ENCODE measurements around the gene CABP1.
"Not testable (repeated sequence)": the region's sequence is repeated elsewhere in the genome, so short reads cannot be mapped to it uniquely, and the experiment has no call there.

Gene CABP1

GRCh38 chr12:120639771-120640721, at the start of gene CABP1:
CABP1 (plus strand) TSS chr12:120640626; CDS start chr12:120640686, 60 bp downstream.
- H3K4me1 ChIP-seq (ENCODE audit: control insufficient read depth, insufficient read depth, low read length) = peaks cover 5% of the 10 kb centered on the region
- no peak within 1 kb of the TSS for H3K27ac ChIP-seq (ENCODE audit: low read length)
- no peaks in the 10 kb centered on the region for H3K9me3 ChIP-seq (ENCODE audit: control insufficient read depth, insufficient read depth, low read length)
- H3K36me3 ChIP-seq (ENCODE audit: control insufficient read depth, insufficient read depth, low read length) = no peaks in the 10 kb centered on the region
- H3K4me3 ChIP-seq (ENCODE audit: low read length) = peak within 1 kb of the TSS; percentile 75
- H3K27me3 ChIP-seq (ENCODE audit: control insufficient read depth, insufficient read depth, low read length) = peaks cover 4% of the 10 kb centered on the region; the same call in 1 of the 2 replicates
- WGBS (ENCODE audit: insufficient coverage, insufficient read length) = no CpG with 5 or more reads among the region's 56 CpGs
- no peak for DNase-seq (ENCODE audit: low read depth, low spot score)

DNA sequence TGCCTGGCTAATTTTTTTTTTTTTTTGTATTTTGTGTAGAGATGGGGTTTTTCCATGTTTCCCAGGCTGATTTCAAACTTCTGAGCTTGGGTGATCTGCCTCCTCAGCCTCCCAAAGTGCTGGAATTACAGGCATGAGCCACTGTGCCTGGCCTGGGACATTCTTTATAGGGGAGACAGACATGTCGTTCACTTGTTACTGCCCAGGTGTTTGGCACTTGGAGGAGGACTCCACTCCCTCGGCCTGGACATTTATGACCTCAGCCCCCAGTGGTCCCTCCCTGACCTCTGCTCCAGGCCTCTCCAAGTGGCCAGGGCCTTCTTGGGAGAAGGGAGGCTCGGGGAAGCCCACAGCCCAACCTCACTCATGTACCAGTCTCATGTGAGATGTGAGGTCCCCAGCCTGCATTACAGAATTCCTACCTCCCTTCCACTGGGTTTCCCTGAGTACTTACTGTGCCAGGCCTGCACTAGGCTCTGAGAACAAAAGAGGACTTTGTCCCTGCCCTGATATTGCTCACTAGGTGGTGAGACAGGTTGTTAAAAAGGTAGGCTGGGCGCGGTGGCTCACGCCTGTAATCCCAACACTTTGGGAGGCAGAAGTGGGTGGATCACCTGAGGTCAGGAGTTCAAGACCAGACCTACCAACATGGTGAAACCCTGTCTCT, 49.6 kb upstream of the CABP1 start:
- Histone ChIP-seq H3K27me3 (ENCODE audit: control insufficient read depth, insufficient read depth, low read length) (no peaks in the 10 kb centered on the region), H3K4me1 (ENCODE audit: control insufficient read depth, insufficient read depth, low read length) (0 out of 2 replicates have a peak, but pooled peaks cover 1% of the 10 kb centered on the region), H3K36me3 (ENCODE audit: control insufficient read depth, insufficient read depth, low read length) (no peaks in the 10 kb centered on the region), H3K27ac (ENCODE audit: low read length) (no peak overlapping the region), H3K4me3 (ENCODE audit: low read length) (no peak overlapping the region), H3K9me3 (ENCODE audit: control insufficient read depth, insufficient read depth, low read length) (no peaks in the 10 kb centered on the region)
- no CpG with 5 or more reads among the region's 6 CpGs for WGBS (ENCODE audit: insufficient coverage, insufficient read length)
- no peak for DNase-seq (ENCODE audit: low read depth, low spot score)

DNA sequence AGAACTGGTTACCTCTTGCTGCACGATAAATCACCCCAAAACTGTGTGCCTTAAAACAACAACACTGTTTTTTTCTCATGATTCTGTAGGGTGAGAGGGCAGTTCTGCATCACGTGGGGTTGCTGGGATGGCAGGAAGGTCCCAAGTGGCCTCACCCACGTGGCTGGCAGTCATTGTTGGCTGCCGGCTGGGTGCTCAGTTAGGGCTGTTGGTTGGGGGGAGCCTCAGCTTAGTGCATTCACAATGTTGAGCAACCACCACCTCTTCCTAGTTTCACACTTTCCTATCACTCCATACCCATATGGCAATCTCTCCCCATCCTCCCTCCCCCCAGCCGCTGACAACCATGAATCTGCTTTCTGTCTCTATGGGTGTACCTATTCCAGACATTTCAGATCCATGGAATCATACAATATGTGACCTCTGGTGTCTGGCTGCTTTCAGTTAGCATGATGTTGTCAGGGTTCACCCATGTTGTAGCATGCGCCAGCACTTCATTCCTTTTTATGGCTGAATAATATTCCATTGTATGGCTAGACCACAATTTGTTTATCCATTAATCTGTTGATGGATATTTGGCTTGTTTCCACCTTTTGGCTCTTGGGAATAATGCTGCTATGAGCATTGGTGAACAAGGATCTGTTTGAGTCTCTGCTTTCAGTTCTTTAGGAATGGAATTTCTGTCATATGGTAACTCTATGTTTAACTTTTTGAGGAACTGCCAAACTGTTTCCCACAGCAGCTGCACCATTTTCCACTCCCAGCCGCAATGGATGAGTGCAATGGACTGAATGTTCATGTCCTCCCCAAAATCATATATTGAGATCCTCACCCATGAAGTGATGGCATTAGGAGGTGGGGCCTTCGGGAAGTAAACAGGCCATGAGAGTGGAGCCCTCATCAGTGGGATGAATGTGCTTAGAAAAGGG, 48.0 kb upstream of the CABP1 start:
- H3K36me3 ChIP-seq (ENCODE audit: control insufficient read depth, insufficient read depth, low read length) = no peaks in the 10 kb centered on the region
- H3K4me1 ChIP-seq (ENCODE audit: control insufficient read depth, insufficient read depth, low read length) = 0 out of 2 replicates have a peak, but pooled peaks cover 1% of the 10 kb centered on the region
- DNase-seq (ENCODE audit: low read depth, low spot score) = no peak
- no peaks in the 10 kb centered on the region for H3K27me3 ChIP-seq (ENCODE audit: control insufficient read depth, insufficient read depth, low read length)
- no CpG with 5 or more reads among the region's 8 CpGs for WGBS (ENCODE audit: insufficient coverage, insufficient read length)
- H3K27ac ChIP-seq (ENCODE audit: low read length) = no peak overlapping the region
- H3K9me3 ChIP-seq (ENCODE audit: control insufficient read depth, insufficient read depth, low read length) = no peaks in the 10 kb centered on the region
- H3K4me3 ChIP-seq (ENCODE audit: low read length) = no peak overlapping the region

DNA sequence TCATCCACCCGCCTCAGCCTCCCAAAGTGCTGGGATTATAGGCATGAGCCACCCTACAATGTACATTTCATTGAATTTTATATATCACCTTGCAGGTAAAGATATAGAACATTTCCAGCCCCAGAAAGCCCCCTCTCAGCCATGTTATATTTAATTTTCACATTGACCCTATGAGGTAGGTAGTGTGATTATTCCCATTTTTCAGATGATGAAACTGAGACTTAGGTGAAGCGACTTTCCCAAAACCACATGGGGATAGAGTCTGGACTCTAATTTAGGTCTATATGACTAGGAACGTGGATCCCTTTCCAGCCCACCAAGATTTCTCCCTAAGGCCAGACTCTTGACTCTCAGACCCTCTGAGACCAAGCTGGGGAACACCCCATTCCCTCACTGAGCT, 43.5 kb upstream of the CABP1 start:
- Histone ChIP-seq H3K36me3 (ENCODE audit: control insufficient read depth, insufficient read depth, low read length) (no peaks in the 10 kb centered on the region), H3K9me3 (ENCODE audit: control insufficient read depth, insufficient read depth, low read length) (no peaks in the 10 kb centered on the region), H3K4me3 (ENCODE audit: low read length) (no peak overlapping the region), H3K4me1 (ENCODE audit: control insufficient read depth, insufficient read depth, low read length) (no peaks in the 10 kb centered on the region), H3K27ac (ENCODE audit: low read length) (no peak overlapping the region), H3K27me3 (ENCODE audit: control insufficient read depth, insufficient read depth, low read length) (no peaks in the 10 kb centered on the region)
- no CpG with 5 or more reads among the region's 3 CpGs for WGBS (ENCODE audit: insufficient coverage, insufficient read length)
- no peak for DNase-seq (ENCODE audit: low read depth, low spot score)

DNA sequence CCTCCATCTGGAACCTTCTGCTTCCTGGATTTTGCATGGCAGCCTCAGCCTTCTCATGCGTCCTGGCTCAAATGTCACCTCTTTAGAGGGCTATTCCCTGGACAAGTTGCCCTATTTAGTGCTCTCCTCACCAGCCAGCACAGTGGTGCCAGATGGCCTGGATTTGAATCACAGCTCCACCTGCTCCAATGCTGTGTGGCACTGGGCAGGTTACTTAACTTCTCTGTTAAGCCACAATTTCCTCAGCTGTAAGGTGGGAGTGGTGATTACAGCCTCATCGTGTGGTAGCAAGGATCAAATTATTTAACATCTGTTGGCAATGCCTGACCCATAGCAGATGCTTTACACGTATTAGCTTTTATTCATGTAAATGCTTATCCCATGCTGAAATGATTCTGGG, 42.6 kb upstream of the CABP1 start:
- no peak overlapping the region for H3K27ac ChIP-seq (ENCODE audit: low read length)
- no CpG with 5 or more reads among the region's 3 CpGs for WGBS (ENCODE audit: insufficient coverage, insufficient read length)
- DNase-seq (ENCODE audit: low read depth, low spot score) = no peak
- no peak overlapping the region for H3K4me3 ChIP-seq (ENCODE audit: low read length)
- no peaks in the 10 kb centered on the region for H3K4me1 ChIP-seq (ENCODE audit: control insufficient read depth, insufficient read depth, low read length)
- no peaks in the 10 kb centered on the region for H3K9me3 ChIP-seq (ENCODE audit: control insufficient read depth, insufficient read depth, low read length)
- H3K36me3 ChIP-seq (ENCODE audit: control insufficient read depth, insufficient read depth, low read length) = no peaks in the 10 kb centered on the region
- no peaks in the 10 kb centered on the region for H3K27me3 ChIP-seq (ENCODE audit: control insufficient read depth, insufficient read depth, low read length)

GRCh38 chr12:120598674-120599463, 41.6 kb upstream of the CABP1 start:
- no peak for DNase-seq (ENCODE audit: low read depth, low spot score)
- Histone ChIP-seq H3K4me1 (ENCODE audit: control insufficient read depth, insufficient read depth, low read length) (no peaks in the 10 kb centered on the region), H3K9me3 (ENCODE audit: control insufficient read depth, insufficient read depth, low read length) (no peaks in the 10 kb centered on the region), H3K36me3 (ENCODE audit: control insufficient read depth, insufficient read depth, low read length) (no peaks in the 10 kb centered on the region), H3K27me3 (ENCODE audit: control insufficient read depth, insufficient read depth, low read length) (no peaks in the 10 kb centered on the region), H3K4me3 (ENCODE audit: low read length) (no peak overlapping the region), H3K27ac (ENCODE audit: low read length) (no peak overlapping the region)
- no CpG with 5 or more reads among the region's 13 CpGs for WGBS (ENCODE audit: insufficient coverage, insufficient read length)

GRCh38 chr12:120599672-120600552, 40.5 kb upstream of the CABP1 start:
- DNase-seq (ENCODE audit: low read depth, low spot score) = no peak
- H3K4me3 ChIP-seq (ENCODE audit: low read length) = no peak overlapping the region
- H3K9me3 ChIP-seq (ENCODE audit: control insufficient read depth, insufficient read depth, low read length) = no peaks in the 10 kb centered on the region
- WGBS (ENCODE audit: insufficient coverage, insufficient read length) = no CpG with 5 or more reads among the region's 23 CpGs
- H3K36me3 ChIP-seq (ENCODE audit: control insufficient read depth, insufficient read depth, low read length) = no peaks in the 10 kb centered on the region
- no peak overlapping the region for H3K27ac ChIP-seq (ENCODE audit: low read length)
- no peaks in the 10 kb centered on the region for H3K27me3 ChIP-seq (ENCODE audit: control insufficient read depth, insufficient read depth, low read length)
- H3K4me1 ChIP-seq (ENCODE audit: control insufficient read depth, insufficient read depth, low read length) = no peaks in the 10 kb centered on the region

- H3K27me3 ChIP-seq (ENCODE audit: control insufficient read depth, insufficient read depth, low read length); DNase-seq (ENCODE audit: low read depth, low spot score); H3K4me3 ChIP-seq (ENCODE audit: low read length); H3K9me3 ChIP-seq (ENCODE audit: control insufficient read depth, insufficient read depth, low read length); H3K4me1 ChIP-seq (ENCODE audit: control insufficient read depth, insufficient read depth, low read length); H3K27ac ChIP-seq (ENCODE audit: low read length); H3K36me3 ChIP-seq (ENCODE audit: control insufficient read depth, insufficient read depth, low read length): not testable (repeated sequence)
- no CpG with 5 or more reads among the region's 5 CpGs for WGBS (ENCODE audit: insufficient coverage, insufficient read length)
These were observed 38.0 kb upstream of the CABP1 start for GRCh38 chr12:120602416-120602815.

DNA sequence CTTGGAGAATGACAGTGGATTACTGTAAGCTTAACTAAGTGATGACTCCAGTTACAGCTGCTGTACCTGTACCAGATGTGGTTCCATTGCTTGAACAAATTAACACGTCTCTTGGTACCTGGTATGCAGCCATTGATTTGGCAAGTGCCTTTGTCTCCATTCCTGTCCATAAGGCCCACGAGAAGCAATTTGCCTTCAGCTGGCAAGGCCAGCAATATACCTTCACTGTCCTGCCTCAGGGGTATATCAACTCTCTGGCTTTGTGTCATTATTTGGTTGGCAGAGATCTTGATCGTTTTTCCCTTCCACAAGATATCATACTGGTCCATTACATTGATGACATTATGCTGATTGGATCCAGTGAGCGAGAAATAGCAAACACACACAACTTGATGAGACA, 29.9 kb upstream of the CABP1 start:
- H3K27ac ChIP-seq (ENCODE audit: low read length) = no peak overlapping the region
- no peak overlapping the region for H3K4me3 ChIP-seq (ENCODE audit: low read length)
- DNase-seq (ENCODE audit: low read depth, low spot score) = no peak
- no peaks in the 10 kb centered on the region for H3K27me3 ChIP-seq (ENCODE audit: control insufficient read depth, insufficient read depth, low read length)
- no peaks in the 10 kb centered on the region for H3K4me1 ChIP-seq (ENCODE audit: control insufficient read depth, insufficient read depth, low read length)
- WGBS (ENCODE audit: insufficient coverage, insufficient read length) = no CpG with 5 or more reads among the region's 4 CpGs
- H3K36me3 ChIP-seq (ENCODE audit: control insufficient read depth, insufficient read depth, low read length) = no peaks in the 10 kb centered on the region
- no peaks in the 10 kb centered on the region for H3K9me3 ChIP-seq (ENCODE audit: control insufficient read depth, insufficient read depth, low read length)

Data from iPS DF 6.9 (cell line).